Hepatocyte (in vitro differentiated cells): ENCODE results near the gene FAM240A. TPM values are rescaled to one million over a fixed set of nuclear protein-coding genes. Genes with fewer than 3 reads are reported as not detected.

Source experiments
- DNase-seq: peaks from one replicate; pipeline ENCODE4 v3.0.0-alpha.2; 2016; ENCODE audit warnings: low spot score
- H2AFZ ChIP-seq: fragments of 200-600 bp; sonication (generic); 2 replicates; pipeline ENCODE4 v1.6.0; 2016; ENCODE audit warnings: antibody characterized with exemption, mild to moderate bottlenecking
- H3K27ac ChIP-seq: fragments of 200-600 bp; sonication (generic); 2 replicates; pipeline ENCODE4 v1.5.1; 2016; ENCODE audit warnings: mild to moderate bottlenecking
- H3K27me3 ChIP-seq: fragments of 200-600 bp; sonication (generic); 2 replicates; pipeline ENCODE4 v1.6.1; 2016
- H3K36me3 ChIP-seq: fragments of 200-600 bp; sonication (generic); replicated peaks from 2 replicates; pipeline ENCODE4 v1.5.1; 2016; ENCODE audit warnings: low read depth; ENCODE audit not compliant: insufficient read depth
- H3K4me1 ChIP-seq: fragments of 200-600 bp; sonication (generic); 2 replicates; pipeline ENCODE4 v1.5.1; 2016; ENCODE audit warnings: mild to moderate bottlenecking, moderate library complexity; ENCODE audit not compliant: insufficient read depth
- H3K4me2 ChIP-seq: fragments of 200-600 bp; sonication (generic); 2 replicates; pipeline ENCODE4 v1.6.0; 2016
- H3K4me3 ChIP-seq: fragments of 200-600 bp; sonication (generic); 2 replicates; pipeline ENCODE4 v1.5.1; 2016; ENCODE audit warnings: mild to moderate bottlenecking
- H3K79me2 ChIP-seq: fragments of 200-600 bp; sonication (generic); 2 replicates; pipeline ENCODE4 v1.6.0; 2017; ENCODE audit warnings: mild to moderate bottlenecking
- H3K9me2 ChIP-seq: fragments of 200-600 bp; sonication (generic); replicated peaks from 2 replicates; pipeline ENCODE4 v1.6.0; 2017; ENCODE audit warnings: mild to moderate bottlenecking; ENCODE audit not compliant: insufficient read depth
- H3K9me3 ChIP-seq: fragments of 200-600 bp; sonication (generic); 2 replicates; pipeline ENCODE4 v1.5.1; 2016; ENCODE audit warnings: low read depth, mild to moderate bottlenecking
- H4K20me1 ChIP-seq: fragments of 200-600 bp; sonication (generic); 2 replicates; pipeline ENCODE4 v1.6.0; 2016; ENCODE audit warnings: mild to moderate bottlenecking; ENCODE audit not compliant: insufficient read depth, poor library complexity, severe bottlenecking
- EZH2 ChIP-seq: fragments of 200-600 bp; sonication (generic); IDR thresholded peaks from 2 replicates; pipeline ENCODE4 v1.6.1; 2016; ENCODE audit warnings: antibody characterized with exemption, mild to moderate bottlenecking, borderline replicate concordance
- EZH2phosphoT487 ChIP-seq: fragments of 200-600 bp; sonication (generic); IDR thresholded peaks from one replicate; pipeline ENCODE4 v1.6.1; 2018; ENCODE audit warnings: antibody characterized with exemption, mild to moderate bottlenecking, low read depth, moderate library complexity; ENCODE audit not compliant: unreplicated experiment, severe bottlenecking
- WGBS: methylation state at CpG from one replicate; pipeline ENCODE4 v1.1.6; 2016; ENCODE audit warnings: low lambda C conversion rate; ENCODE audit errors: missing lambda C conversion rate; 5-methylcytosine and 5-hydroxymethylcytosine counted together
- polyA plus RNA-seq: library from polyadenylated mRNA; unstranded; fragments of >200 nt; fragmentation: Nextera tagmentation; extraction: Ambion mirVana; gene quantifications from 2 replicates; pipeline ENCODE4 v1.2.1, GENCODE V29; 2016
- total RNA-seq: library from RNA; depleted of rRNA; stranded (reverse); fragments of >200 nt; gene quantifications from 2 replicates; pipeline ENCODE4 v1.2.3, GENCODE V29; 2014
- TF ChIP-seq, protein P1 (sequence below): fragments of 200-600 bp; sonication (generic); IDR thresholded peaks from 2 replicates; pipeline ENCODE4 v1.5.1; 2016; ENCODE audit warnings: antibody characterized with exemption, mild to moderate bottlenecking; ENCODE audit not compliant: poor library complexity

The FAM240A gene
- total and polyA plus RNA-seq, 2 experiments from 2014 or later, result not detected

DNA sequence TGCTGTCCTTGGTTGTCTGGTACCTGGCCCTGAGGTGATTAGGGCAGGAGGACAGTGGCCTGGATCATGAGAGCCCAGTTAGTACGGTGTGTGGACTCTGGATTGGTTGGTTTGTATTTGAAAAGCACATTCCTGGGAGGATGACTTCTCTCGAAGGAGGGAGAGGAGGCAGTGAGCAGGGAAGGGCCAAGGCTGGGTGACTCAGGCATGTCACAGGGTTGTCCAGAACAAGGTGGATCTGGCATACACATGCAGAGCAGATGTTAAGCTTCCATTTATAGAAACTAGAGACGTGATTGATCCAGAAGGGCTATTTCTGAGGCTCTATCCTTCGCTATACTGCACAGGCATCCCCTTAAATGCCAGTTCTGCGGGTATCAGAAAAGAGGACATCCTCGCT, 34.4 kb downstream of the FAM240A start:
- DNase-seq, result no peak
- no peak overlapping the region for H2AFZ ChIP-seq
- WGBS, result 56% methylated on average over 6 of the region's 6 CpGs

GRCh38 chr3:46648096-46648495, 35.8 kb downstream of the FAM240A start:
- H3K27me3 ChIP-seq, result no peaks in the 10 kb centered on the region
- no peak for DNase-seq
- TF ChIP-seq EZH2 (no peak), EZH2phosphoT487 (no peak)
- TF ChIP-seq, protein P1, sequence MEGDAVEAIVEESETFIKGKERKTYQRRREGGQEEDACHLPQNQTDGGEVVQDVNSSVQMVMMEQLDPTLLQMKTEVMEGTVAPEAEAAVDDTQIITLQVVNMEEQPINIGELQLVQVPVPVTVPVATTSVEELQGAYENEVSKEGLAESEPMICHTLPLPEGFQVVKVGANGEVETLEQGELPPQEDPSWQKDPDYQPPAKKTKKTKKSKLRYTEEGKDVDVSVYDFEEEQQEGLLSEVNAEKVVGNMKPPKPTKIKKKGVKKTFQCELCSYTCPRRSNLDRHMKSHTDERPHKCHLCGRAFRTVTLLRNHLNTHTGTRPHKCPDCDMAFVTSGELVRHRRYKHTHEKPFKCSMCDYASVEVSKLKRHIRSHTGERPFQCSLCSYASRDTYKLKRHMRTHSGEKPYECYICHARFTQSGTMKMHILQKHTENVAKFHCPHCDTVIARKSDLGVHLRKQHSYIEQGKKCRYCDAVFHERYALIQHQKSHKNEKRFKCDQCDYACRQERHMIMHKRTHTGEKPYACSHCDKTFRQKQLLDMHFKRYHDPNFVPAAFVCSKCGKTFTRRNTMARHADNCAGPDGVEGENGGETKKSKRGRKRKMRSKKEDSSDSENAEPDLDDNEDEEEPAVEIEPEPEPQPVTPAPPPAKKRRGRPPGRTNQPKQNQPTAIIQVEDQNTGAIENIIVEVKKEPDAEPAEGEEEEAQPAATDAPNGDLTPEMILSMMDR, result no peak
- H3K4me1 ChIP-seq, result no peaks in the 10 kb centered on the region
- no peaks in the 10 kb centered on the region for H3K79me2 ChIP-seq
- no peaks in the 10 kb centered on the region for H3K9me3 ChIP-seq
- no peak overlapping the region for H3K4me2 ChIP-seq
- H3K36me3 ChIP-seq, result no peaks in the 10 kb centered on the region
- 79% methylated on average over 2 of the region's 2 CpGs for WGBS
- no peak overlapping the region for H3K27ac ChIP-seq
- H3K9me2 ChIP-seq, result no peaks in the 10 kb centered on the region
- no peaks in the 10 kb centered on the region for H4K20me1 ChIP-seq
- no peak overlapping the region for H2AFZ ChIP-seq
- no peak overlapping the region for H3K4me3 ChIP-seq

More for the DNA sequence above, 34.4 kb downstream of the FAM240A start:
- Histone ChIP-seq H3K4me1 (no peaks in the 10 kb centered on the region), H3K79me2 (no peaks in the 10 kb centered on the region), H3K27me3 (no peaks in the 10 kb centered on the region), H3K27ac (no peak overlapping the region), H3K9me3 (no peaks in the 10 kb centered on the region), H3K36me3 (no peaks in the 10 kb centered on the region), H3K9me2 (no peaks in the 10 kb centered on the region), H3K4me3 (no peak overlapping the region), H3K4me2 (no peak overlapping the region), H4K20me1 (no peaks in the 10 kb centered on the region)
- TF ChIP-seq EZH2 (no peak), EZH2phosphoT487 (no peak)
- TF ChIP-seq, protein P1, result no peak

DNA sequence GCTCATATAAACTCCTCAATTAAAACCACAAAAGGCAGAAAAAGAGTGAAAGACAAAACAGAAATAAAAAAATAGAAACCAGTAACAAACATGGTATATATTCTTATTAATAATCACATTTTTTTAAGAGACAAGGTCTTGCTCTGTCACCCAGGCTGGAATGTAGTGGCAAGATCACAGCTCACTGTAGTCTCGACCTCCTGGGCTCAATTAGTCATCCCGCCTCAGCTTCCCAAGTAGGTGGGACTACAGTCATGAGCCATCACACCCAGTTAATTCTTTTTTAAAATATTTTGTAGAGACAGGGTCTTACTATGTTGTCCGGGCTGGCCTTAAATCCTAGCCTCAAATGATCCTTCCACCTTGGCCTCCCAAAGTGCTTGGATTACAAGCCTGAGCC, 37.1 kb downstream of the FAM240A start:
- H3K9me3 ChIP-seq, result no peaks in the 10 kb centered on the region
- TF ChIP-seq EZH2phosphoT487, result no peak
- TF ChIP-seq, protein P1, result no peak
- TF ChIP-seq EZH2, result no peak
- no peak overlapping the region for H2AFZ ChIP-seq
- no peaks in the 10 kb centered on the region for H3K9me2 ChIP-seq
- H3K36me3 ChIP-seq, result no peaks in the 10 kb centered on the region
- H3K4me1 ChIP-seq, result no peaks in the 10 kb centered on the region
- H3K4me2 ChIP-seq, result no peak overlapping the region
- H4K20me1 ChIP-seq, result no peaks in the 10 kb centered on the region
- H3K79me2 ChIP-seq, result no peaks in the 10 kb centered on the region
- H3K27ac ChIP-seq, result no peak overlapping the region
- H3K4me3 ChIP-seq, result no peak overlapping the region
- no peaks in the 10 kb centered on the region for H3K27me3 ChIP-seq
- no peak for DNase-seq
- WGBS, result 84% methylated on average over 3 of the region's 3 CpGs

DNA sequence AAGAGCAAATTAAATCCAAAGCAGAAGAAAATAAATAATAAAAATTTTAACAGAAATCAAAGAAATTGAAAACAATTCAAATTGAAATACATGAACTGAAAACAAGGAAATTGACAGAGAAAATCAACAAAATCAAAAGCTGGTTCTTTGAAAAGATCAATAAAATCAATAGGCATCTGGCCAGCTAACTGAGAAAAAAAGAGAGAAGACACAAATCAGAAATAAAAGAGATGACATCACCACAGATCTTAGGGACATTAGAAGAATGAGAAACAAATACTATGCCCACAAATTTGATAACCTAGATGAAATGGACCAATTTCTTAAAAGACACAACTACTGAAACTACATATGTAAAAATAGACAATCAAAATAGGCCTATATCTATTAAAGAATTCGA, 38.8 kb downstream of the FAM240A start:
- no peak overlapping the region for H2AFZ ChIP-seq
- H3K4me3 ChIP-seq, result no peak overlapping the region
- H3K27me3 ChIP-seq, result no peaks in the 10 kb centered on the region
- H3K79me2 ChIP-seq, result no peaks in the 10 kb centered on the region
- no peak overlapping the region for H3K4me2 ChIP-seq
- H3K36me3 ChIP-seq, result no peaks in the 10 kb centered on the region
- H3K9me3 ChIP-seq, result no peaks in the 10 kb centered on the region
- H3K9me2 ChIP-seq, result no peaks in the 10 kb centered on the region
- no peaks in the 10 kb centered on the region for H3K4me1 ChIP-seq
- no peak overlapping the region for H3K27ac ChIP-seq
- no peak for DNase-seq
- H4K20me1 ChIP-seq, result no peaks in the 10 kb centered on the region
- 72% methylated on average over 1 of the region's 1 CpG for WGBS
- TF ChIP-seq EZH2 (no peak), EZH2phosphoT487 (no peak)
- TF ChIP-seq, protein P1, result no peak
